ENCODE data around the gene TOMM34. TPM values are rescaled to one million over a fixed set of nuclear protein-coding genes. Genes with fewer than 3 reads are reported as not detected.

TOMM34 gene
- total RNA-seq, 2 experiments from 2014 or later: 38.6 to 48.2 TPM

- peak overlapping the region; percentile 33 for H3K27ac ChIP-seq (ENCODE audit: low read depth, low read length, poor library complexity, severe bottlenecking)
- TF ChIP-seq CTCF (conservative IDR thresholded peaks at IDR 0.05; ENCODE audit: low read length) (no peak), EZH2phosphoT487 (IDR thresholded peaks at IDR 0.05; ENCODE audit: borderline replicate concordance, low read depth, low read length) (no peak)
- H3K9me3 ChIP-seq (ENCODE audit: low read length): no peaks in the 10 kb centered on the region
- peak overlapping the region; percentile 81 for H3K4me3 ChIP-seq (ENCODE audit: low read depth, low read length, poor library complexity, severe bottlenecking)
- peak overlapping the region; percentile 82 for H3K4me2 ChIP-seq (ENCODE audit: low read length)
- peaks cover 65% of the 10 kb centered on the region for H3K4me1 ChIP-seq (ENCODE audit: insufficient read depth, low read length, poor library complexity, severe bottlenecking)
- ChIA-PET POLR2A (interaction anchor here (0.6 to 2.8 kb wide), 7 partner anchors 9 to 430 kb away, joined by 3 to 17 read pairs (median 4); no protein-coding TSS in a partner anchor), CTCF (ENCODE audit: unreplicated experiment) (no interaction called here)
- no peak for DNase-seq (ENCODE audit: low spot score)
- H2AFZ ChIP-seq (ENCODE audit: low read length): peak overlapping the region; percentile 76; the same call in 1 of the 2 replicates
- no peaks in the 10 kb centered on the region for H3K9me2 ChIP-seq (ENCODE audit: insufficient read depth, low read length)
- intact Hi-C loops (cut with micrococcal nuclease; ENCODE audit: unreplicated experiment): loop anchor here (10.0 kb wide), 1 partner anchor 376 kb away; the partner anchor contains the start of gene PKIG
- H3K79me2 ChIP-seq (ENCODE audit: insufficient read depth, low read depth, low read length): peaks cover 34% of the 10 kb centered on the region
- H3K36me3 ChIP-seq (ENCODE audit: insufficient read depth, low read length): peaks cover 24% of the 10 kb centered on the region
- no TSS peak for BruUV-seq (replicated peaks)
- peaks cover 5% of the 10 kb centered on the region; the same call in 1 of the 2 replicates for H4K20me1 ChIP-seq (ENCODE audit: insufficient read depth, low read length)
Observed at GRCh38 chr20:44961011-44961869, 1.0 kb upstream of the TOMM34 start.

- H3K9me3 ChIP-seq (ENCODE audit: low read length): no peaks in the 10 kb centered on the region
- H3K4me2 ChIP-seq (ENCODE audit: low read length): peak overlapping the region; percentile 82
- peak; percentile 55 for DNase-seq (ENCODE audit: low spot score)
- H3K36me3 ChIP-seq (ENCODE audit: insufficient read depth, low read length): peaks cover 40% of the 10 kb centered on the region
- no peaks in the 10 kb centered on the region for H3K9me2 ChIP-seq (ENCODE audit: insufficient read depth, low read length)
- peak overlapping the region; percentile 34 for H3K27ac ChIP-seq (ENCODE audit: low read depth, low read length, poor library complexity, severe bottlenecking)
- intact Hi-C loops (cut with micrococcal nuclease; ENCODE audit: unreplicated experiment): loop anchor here (10.0 kb wide), 1 partner anchor 375 kb away; the partner anchor contains the start of gene PKIG
- H3K79me2 ChIP-seq (ENCODE audit: insufficient read depth, low read depth, low read length): peaks cover 37% of the 10 kb centered on the region
- H4K20me1 ChIP-seq (ENCODE audit: insufficient read depth, low read length): peaks cover 5% of the 10 kb centered on the region; the same call in 1 of the 2 replicates
- ChIA-PET CTCF (ENCODE audit: unreplicated experiment) (interaction anchor here (0.6 kb wide), 1 partner anchor 51 kb away, joined by 3 read pairs; no protein-coding TSS in a partner anchor), POLR2A (interaction anchor here (1.2 to 2.8 kb wide), 6 partner anchors 11 to 19 kb away, joined by 3 to 17 read pairs (median 4); no protein-coding TSS in a partner anchor)
- peak overlapping the region; percentile 81 for H3K4me3 ChIP-seq (ENCODE audit: low read depth, low read length, poor library complexity, severe bottlenecking)
- peaks cover 67% of the 10 kb centered on the region for H3K4me1 ChIP-seq (ENCODE audit: insufficient read depth, low read length, poor library complexity, severe bottlenecking)
- no peak overlapping the region; the same call in 1 of the 2 replicates for H2AFZ ChIP-seq (ENCODE audit: low read length)
- TF ChIP-seq EZH2phosphoT487 (IDR thresholded peaks at IDR 0.05; ENCODE audit: borderline replicate concordance, low read depth, low read length) (no peak), CTCF (conservative IDR thresholded peaks at IDR 0.05; ENCODE audit: low read length) (peak; percentile 39; the same call in 1 of the 2 replicates)
- no TSS peak for BruUV-seq (replicated peaks)
Observed at GRCh38 chr20:44959638-44960102, 527 bp downstream of the TOMM34 start.

All from OCI-LY7 (cell line).